GM23338 (cell line): ENCODE data around the gene RANGRF. TPM values are rescaled to one million over a fixed set of nuclear protein-coding genes. Genes with fewer than 3 reads are reported as not detected.

Experiments used
- ATAC-seq: fragments of 200-7000 bp; cut with Tn5 transposase; 3 replicates; pipeline ENCODE4 v1.9.1; 2020
- DNase-seq: peaks from one replicate; pipeline ENCODE4 v3.0.0-alpha.2; 2015; ENCODE audit warnings: low spot score
- H2AFZ ChIP-seq: fragments of 200-600 bp; sonication (generic); 2 replicates; pipeline ENCODE4 v1.8.0; 2016; ENCODE audit warnings: antibody characterized with exemption, mild to moderate bottlenecking, moderate library complexity
- H3F3A ChIP-seq: fragments of 200-600 bp; sonication (generic); replicated peaks from 2 replicates; pipeline ENCODE4 v1.8.0; 2017; ENCODE audit warnings: antibody characterized with exemption, mixed run types, low read depth
- H3K27ac ChIP-seq: fragments of 200-600 bp; sonication (generic); 2 replicates; pipeline ENCODE4 v1.6.1; 2016; ENCODE audit warnings: low read depth
- H3K27me3 ChIP-seq: fragments of 200-600 bp; sonication (generic); 2 replicates; pipeline ENCODE4 v1.8.0; 2016; ENCODE audit warnings: mild to moderate bottlenecking, mixed run types, moderate library complexity; ENCODE audit not compliant: insufficient read depth
- H3K36me3 ChIP-seq: fragments of 200-600 bp; sonication (generic); 2 replicates; pipeline ENCODE4 v1.8.0; 2016; ENCODE audit warnings: mild to moderate bottlenecking; ENCODE audit not compliant: insufficient read depth
- H3K4me1 ChIP-seq: fragments of 200-600 bp; sonication (generic); 2 replicates; pipeline ENCODE4 v1.8.0; 2016; ENCODE audit warnings: mild to moderate bottlenecking, moderate library complexity; ENCODE audit not compliant: insufficient read depth
- H3K4me2 ChIP-seq: fragments of 200-600 bp; sonication (generic); 2 replicates; pipeline ENCODE4 v1.7.1; 2017; ENCODE audit warnings: mixed run types
- H3K4me3 ChIP-seq: fragments of 200-600 bp; sonication (generic); 2 replicates; pipeline ENCODE4 v1.6.1; 2016; ENCODE audit warnings: mixed run types
- H3K79me2 ChIP-seq: fragments of 200-600 bp; sonication (generic); replicated peaks from 2 replicates; pipeline ENCODE4 v1.8.0; 2017; ENCODE audit warnings: mild to moderate bottlenecking; ENCODE audit not compliant: insufficient read depth
- H3K9me2 ChIP-seq: fragments of 200-600 bp; sonication (generic); 2 replicates; pipeline ENCODE4 v1.8.0; 2017; ENCODE audit not compliant: insufficient read depth
- H4K20me1 ChIP-seq: fragments of 200-600 bp; sonication (generic); replicated peaks from 2 replicates; pipeline ENCODE4 v1.8.0; 2017; ENCODE audit warnings: mild to moderate bottlenecking; ENCODE audit not compliant: insufficient read depth
- H3K27ac Mint-ChIP-seq: 2 replicates; pipeline ENCODE4 v1.8.0; 2020; ENCODE audit warnings: inconsistent platforms, mild to moderate bottlenecking, moderate library complexity, mixed read lengths
- H3K27me3 Mint-ChIP-seq: 3 replicates; pipeline ENCODE4 v1.8.0; 2022; ENCODE audit warnings: low read depth, mild to moderate bottlenecking, moderate library complexity, mixed read lengths, inconsistent platforms; ENCODE audit not compliant: insufficient read depth, poor library complexity
- H3K36me3 Mint-ChIP-seq: 3 replicates; pipeline ENCODE4 v1.8.0; 2021; ENCODE audit warnings: low read depth, mild to moderate bottlenecking, inconsistent platforms, moderate library complexity, mixed read lengths
- H3K4me1 Mint-ChIP-seq: 3 replicates; pipeline ENCODE4 v1.8.0; 2020; ENCODE audit warnings: mild to moderate bottlenecking, inconsistent platforms, mixed read lengths
- H3K4me3 Mint-ChIP-seq: 3 replicates; pipeline ENCODE4 v1.8.0; 2021; ENCODE audit warnings: moderate library complexity, mild to moderate bottlenecking, inconsistent platforms, mixed read lengths
- H3K9me3 Mint-ChIP-seq: 3 replicates; pipeline ENCODE4 v1.8.0; 2020; ENCODE audit warnings: moderate library complexity, mild to moderate bottlenecking, inconsistent platforms, mixed read lengths
- CREB1 ChIP-seq: fragments of 250-450 bp; sonication (Bioruptor Pico); IDR thresholded peaks from 2 replicates; pipeline ENCODE4 v1.5.0; 2020; ENCODE audit warnings: low read depth, mild to moderate bottlenecking, moderate library complexity
- CTCF ChIP-seq, 2 experiments: fragments of 200-600 bp in 1 of 2; sonication (generic) in 1 of 2; conservative IDR thresholded peaks; 2 replicates each; pipeline versions ENCODE4 v1.5.1 to v1.6.1; 2016 to 2017; ENCODE audit warnings: antibody characterized with exemption in 2 of 2, low read depth in 2 of 2, mild to moderate bottlenecking in 2 of 2, moderate library complexity in 1 of 2
- ETS1 ChIP-seq: IDR thresholded peaks from 2 replicates; pipeline ENCODE4 v1.6.1; 2016; ENCODE audit warnings: antibody characterized with exemption
- EZH2 ChIP-seq: fragments of 200-600 bp; sonication (generic); IDR thresholded peaks from one replicate; pipeline ENCODE4 v1.8.0; 2017; ENCODE audit warnings: antibody characterized with exemption, mild to moderate bottlenecking, low read depth; ENCODE audit not compliant: unreplicated experiment
- EZH2phosphoT487 ChIP-seq: fragments of 200-600 bp; sonication (generic); IDR thresholded peaks from one replicate; pipeline ENCODE4 v1.8.1; 2018; ENCODE audit warnings: antibody characterized with exemption; ENCODE audit not compliant: unreplicated experiment
- JUNB ChIP-seq: IDR thresholded peaks from one replicate; pipeline ENCODE4 v1.6.1; 2016; ENCODE audit warnings: antibody characterized with exemption; ENCODE audit not compliant: unreplicated experiment
- NANOG ChIP-seq: IDR thresholded peaks from 2 replicates; pipeline ENCODE4 v1.6.1; 2016; ENCODE audit warnings: antibody characterized with exemption, borderline replicate concordance
- POLR2AphosphoS5 ChIP-seq: IDR thresholded peaks from 2 replicates; pipeline ENCODE4 v1.6.1; 2016; ENCODE audit warnings: antibody characterized with exemption, low read depth
- REST ChIP-seq: IDR thresholded peaks from one replicate; pipeline ENCODE4 v1.6.1; 2018; ENCODE audit warnings: antibody characterized with exemption; ENCODE audit not compliant: unreplicated experiment
- STAT1 ChIP-seq: IDR thresholded peaks from one replicate; pipeline ENCODE4 v1.6.1; 2016; ENCODE audit warnings: antibody characterized with exemption; ENCODE audit not compliant: unreplicated experiment
- ZNF114 ChIP-seq: fragments of 250-450 bp; sonication (Bioruptor Pico); IDR thresholded peaks from 2 replicates; pipeline ENCODE4 v1.5.0; 2020; ENCODE audit warnings: mild to moderate bottlenecking, moderate library complexity
- ZNF331 ChIP-seq: fragments of 250-450 bp; sonication (Bioruptor Pico); IDR thresholded peaks from 2 replicates; pipeline ENCODE4 v1.5.0; 2020; ENCODE audit warnings: low read depth, mild to moderate bottlenecking, moderate library complexity
- ZNF462 ChIP-seq: fragments of 250-450 bp; sonication (Bioruptor Pico); IDR thresholded peaks from 2 replicates; pipeline ENCODE4 v1.5.0; 2020; ENCODE audit warnings: mild to moderate bottlenecking, moderate library complexity
- polyA plus RNA-seq: library from polyadenylated mRNA; unstranded; fragments of >200 nt; fragmentation: Nextera tagmentation; extraction: Ambion mirVana; gene quantifications from 2 replicates; pipeline ENCODE4 v1.2.1, GENCODE V29; 2016
- total RNA-seq: library from RNA; depleted of rRNA; stranded (reverse); fragments of >200 nt; shearing (Covaris generic); gene quantifications from 2 replicates; pipeline ENCODE4 v1.2.3, GENCODE V29; 2014

The RANGRF gene
- total and polyA plus RNA-seq, 2 experiments from 2014 or later: 11.2 to 52.4 TPM

- no peak overlapping the region for H3K27ac Mint-ChIP-seq
These were observed 13.7 kb upstream of the RANGRF start for GRCh38 chr17:8274816-8275215.

More at GRCh38 chr17:8274816-8275215, 13.7 kb upstream of the RANGRF start:
- no peak for TF ChIP-seq REST
- no peak for TF ChIP-seq ZNF462 (CRISPR knock-in tag)
- no peak for TF ChIP-seq CTCF (conservative IDR thresholded peaks at IDR 0.05; ENCODE audit: low read depth in 2 of 2)
- TF ChIP-seq CREB1: no peak
- no peak for TF ChIP-seq EZH2phosphoT487
- TF ChIP-seq JUNB: no peak
- no peak for TF ChIP-seq ETS1
- TF ChIP-seq ZNF331 (CRISPR knock-in tag): no peak
- no peak for TF ChIP-seq POLR2AphosphoS5
- no peak for TF ChIP-seq STAT1
- no peak for TF ChIP-seq NANOG
- TF ChIP-seq ZNF114 (CRISPR knock-in tag): no peak
- no peak for TF ChIP-seq EZH2
- no peaks in the 10 kb centered on the region; the same call in 2 of the 3 replicates for H3K9me3 Mint-ChIP-seq
- H3K79me2 ChIP-seq: no peaks in the 10 kb centered on the region
- no peaks in the 10 kb centered on the region for H3K9me2 ChIP-seq
- H2AFZ ChIP-seq: no peak overlapping the region
- no peak for ATAC-seq
- peaks cover 9% of the 10 kb centered on the region for H4K20me1 ChIP-seq
- no peaks in the 10 kb centered on the region for H3K4me1 ChIP-seq
- peaks cover 9% of the 10 kb centered on the region; the same call in 1 of the 2 replicates for H3K36me3 ChIP-seq
- peaks cover 7% of the 10 kb centered on the region for H3K27me3 Mint-ChIP-seq
- 0 out of 2 replicates have a peak, but pooled peaks cover 3% of the 10 kb centered on the region for H3F3A ChIP-seq
- H3K4me3 ChIP-seq: no peak overlapping the region
- no peaks in the 10 kb centered on the region for H3K27me3 ChIP-seq
- peaks cover 25% of the 10 kb centered on the region for H3K36me3 Mint-ChIP-seq
- no peak overlapping the region for H3K4me3 Mint-ChIP-seq
- no peaks in the 10 kb centered on the region; the same call in 2 of the 3 replicates for H3K4me1 Mint-ChIP-seq
- H3K27ac ChIP-seq: no peak overlapping the region
- H3K4me2 ChIP-seq: no peak overlapping the region
- no peak for DNase-seq
